ENCODE data around the gene PLXNA3. TPM values are rescaled to one million over a fixed set of nuclear protein-coding genes. Genes with fewer than 3 reads are reported as not detected.
A peak's percentile ranks its signal among the peaks of the same experiment; 100 is the strongest.

The PLXNA3 gene
- polyA plus RNA-seq, 3 donors, result 0.02 to 10.9 TPM; not detected in 1

GRCh38 chrX:154511761-154512160 is 53.7 kb downstream of the PLXNA3 start:
- no peak for DNase-seq
- peaks cover 0 to 36% (median 12%) of the 10 kb centered on the region in 7 donors for H3K9me3 Mint-ChIP-seq
- H2AFZ ChIP-seq (ENCODE audit: insufficient read depth, low read depth, low read length, poor library complexity, severe bottlenecking), result no peak overlapping the region
- H3K27me3 Mint-ChIP-seq (ENCODE audit: low read depth in 3 of 3), result peaks cover 0 to 6% (median 0%) of the 10 kb centered on the region in 3 donors
- H3K36me3 Mint-ChIP-seq, result peaks cover 30 to 32% of the 10 kb centered on the region in 2 donors
- no peak overlapping the region for H3K4me2 ChIP-seq (replicated peaks; ENCODE audit: extremely low read depth, low read length, poor library complexity, severe bottlenecking)
- peaks cover 6 to 25% of the 10 kb centered on the region in 2 donors for H3K36me3 ChIP-seq (replicated peaks in 1 of 2; ENCODE audit: control insufficient read depth in 1 of 2, insufficient read depth in 2 of 2, low read length in 2 of 2)
- no peak overlapping the region for H3K4me3 ChIP-seq (replicated peaks in 1 of 3; ENCODE audit: low read depth in 2 of 3, low read length in 3 of 3)
- peaks cover 3% of the 10 kb centered on the region for H3K79me2 ChIP-seq (ENCODE audit: insufficient read depth, low read length)
- H3K4me1 ChIP-seq (ENCODE audit: control insufficient read depth in 1 of 2, insufficient read depth in 2 of 2, low read length in 2 of 2), result peaks cover 9 to 10% of the 10 kb centered on the region in 2 donors
- WGBS (ENCODE audit: insufficient coverage), result 20% methylated on average over 1 of the region's 12 CpGs
- no peaks in the 10 kb centered on the region for H3K27me3 ChIP-seq (ENCODE audit: control insufficient read depth in 2 of 2, insufficient read depth in 2 of 2, low read length in 2 of 2)
- intact Hi-C loops (cut with micrococcal nuclease), result no loop called here
- no peaks in the 10 kb centered on the region for H4K20me1 ChIP-seq (ENCODE audit: insufficient read depth, low read length)
- H3K4me1 Mint-ChIP-seq, result peaks cover 11% of the 10 kb centered on the region
- H3K4me3 Mint-ChIP-seq, result no peak overlapping the region
- H3K9me3 ChIP-seq (replicated peaks in 1 of 2; ENCODE audit: control insufficient read depth in 1 of 2, insufficient read depth in 1 of 2, low read length in 2 of 2), result peaks cover 0 to 9% of the 10 kb centered on the region in 2 donors
- H3K9ac ChIP-seq (ENCODE audit: insufficient read depth, low read length, poor library complexity, severe bottlenecking), result no peak overlapping the region
- no peak overlapping the region for H3K27ac ChIP-seq (ENCODE audit: low read depth in 1 of 2, low read length in 2 of 2)
- no peak for TF ChIP-seq CTCF (IDR thresholded peaks at IDR 0.05)
- peak overlapping the region in 3 of 7 donors; percentile 13 to 69 (median 32) for H3K27ac Mint-ChIP-seq

- peaks cover 0 to 12% (median 0%) of the 10 kb centered on the region in 3 donors for H3K27me3 Mint-ChIP-seq (ENCODE audit: low read depth in 3 of 3)
- H3K4me3 Mint-ChIP-seq, result no peak overlapping the region
- TF ChIP-seq CTCF (IDR thresholded peaks at IDR 0.05), result no peak
- Histone ChIP-seq H3K27me3 (ENCODE audit: control insufficient read depth in 2 of 2, insufficient read depth in 2 of 2, low read length in 2 of 2) (no peaks in the 10 kb centered on the region), H3K36me3 (replicated peaks in 1 of 2; ENCODE audit: control insufficient read depth in 1 of 2, insufficient read depth in 2 of 2, low read length in 2 of 2) (peaks cover 0 to 16% of the 10 kb centered on the region in 2 donors), H3K4me2 (replicated peaks; ENCODE audit: extremely low read depth, low read length, poor library complexity, severe bottlenecking) (no peak overlapping the region), H3K9me3 (replicated peaks in 1 of 2; ENCODE audit: control insufficient read depth in 1 of 2, insufficient read depth in 1 of 2, low read length in 2 of 2) (peaks cover 0 to 10% of the 10 kb centered on the region in 2 donors), H3K27ac (ENCODE audit: low read depth in 1 of 2, low read length in 2 of 2) (no peak overlapping the region), H3K9ac (ENCODE audit: insufficient read depth, low read length, poor library complexity, severe bottlenecking) (no peak overlapping the region), H3K4me1 (ENCODE audit: control insufficient read depth in 1 of 2, insufficient read depth in 2 of 2, low read length in 2 of 2) (peaks cover 13 to 14% of the 10 kb centered on the region in 2 donors), H2AFZ (ENCODE audit: insufficient read depth, low read depth, low read length, poor library complexity, severe bottlenecking) (no peak overlapping the region), H3K79me2 (ENCODE audit: insufficient read depth, low read length) (peaks cover 3% of the 10 kb centered on the region), H4K20me1 (ENCODE audit: insufficient read depth, low read length) (no peaks in the 10 kb centered on the region), H3K4me3 (replicated peaks in 1 of 3; ENCODE audit: low read depth in 2 of 3, low read length in 3 of 3) (no peak overlapping the region)
- peaks cover 0 to 39% (median 13%) of the 10 kb centered on the region in 7 donors for H3K9me3 Mint-ChIP-seq
- DNase-seq, result no peak
- peaks cover 23 to 26% of the 10 kb centered on the region in 2 donors for H3K36me3 Mint-ChIP-seq
- H3K27ac Mint-ChIP-seq, result no peak overlapping the region
- WGBS (ENCODE audit: insufficient coverage), result 98% methylated on average over 7 of the region's 16 CpGs
- peaks cover 11% of the 10 kb centered on the region for H3K4me1 Mint-ChIP-seq
- intact Hi-C loops (cut with micrococcal nuclease), result no loop called here
Measured at GRCh38 chrX:154512879-154513553, 54.9 kb downstream of the PLXNA3 start.

Data from CD14-positive monocyte (primary cell).